HCT116 (cell line): ENCODE results near the gene DNAAF5. TPM values are rescaled to one million over a fixed set of nuclear protein-coding genes. Genes with fewer than 3 reads are reported as not detected.
"Not testable (repeated sequence)": the region's sequence is repeated elsewhere in the genome, so short reads cannot be mapped to it uniquely, and the experiment has no call there.

Experiments used
- ATAC-seq: fragments of 200-7000 bp; cut with Tn5 transposase; 2 replicates; pipeline ENCODE4 v1.9.1; 2020; ENCODE audit warnings: mild to moderate bottlenecking, moderate library complexity
- BruUV-seq: library from RNA; stranded (reverse); fragments of 400-500 nt; replicated peaks from 2 replicates; lab custom pipeline; 2021; lab: Mats Ljungman, UMichigan
- CTCF ChIA-PET: fragments of 300-600 bp; sonication (Branson Sonifier 250); formaldehyde crosslinking; loops from one replicate; lab custom pipeline; 2021; ENCODE audit warnings: antibody characterized with exemption; lab: Charles Lee
- POLR2A ChIA-PET: fragments of 300-600, 350-600 bp; sonication (Branson Sonifier 250); formaldehyde crosslinking; loops from one replicate; lab custom pipeline; 2021; ENCODE audit warnings: antibody characterized with exemption; lab: Charles Lee
- RAD21 ChIA-PET, 2 experiments: fragments of 300-600 bp; sonication (Branson Sonifier 250); formaldehyde crosslinking; loops; one replicate each; lab custom pipeline; 2023; ENCODE audit warnings: low total read pairs in 2 of 2; ENCODE audit not compliant: uncharacterized antibody in 2 of 2, unreplicated experiment in 2 of 2, low non-redundant PET in 1 of 2; lab: Charles Lee
- DNase-seq: peaks from one replicate; pipeline ENCODE4 v3.0.0-alpha.2; 2010; ENCODE audit warnings: low read depth, low spot score
- H2AFZ ChIP-seq: fragments of 200-600 bp; shearing (Covaris generic), sonication (generic); 2 replicates; pipeline ENCODE4 v1.6.1; 2017; ENCODE audit warnings: low read depth, mixed run types, mixed read lengths, antibody characterized with exemption, low read length; ENCODE audit not compliant: poor library complexity, severe bottlenecking
- H3K27ac ChIP-seq: 2 replicates; pipeline ENCODE4 v1.5.1; 2012; ENCODE audit warnings: low read depth, low read length
- H3K27me3 ChIP-seq: fragments of 200-600 bp; sonication (generic); 2 replicates; pipeline ENCODE4 v1.6.1; 2016; ENCODE audit warnings: mixed run types, low read length, mixed read lengths; ENCODE audit not compliant: insufficient read depth
- H3K36me3 ChIP-seq, 2 experiments: fragments of 200-500 bp in 1 of 2; fragments of 200-600 bp in 1 of 2; sonication (Bioruptor generic) in 1 of 2; sonication (generic) in 1 of 2; 2 replicates each; pipeline versions ENCODE4 v1.5.1 to v1.6.1; 2014 to 2016; ENCODE audit warnings: low read length in 2 of 2, inconsistent platforms in 1 of 2, mixed read lengths in 1 of 2, mixed run types in 1 of 2; ENCODE audit not compliant: insufficient read depth in 2 of 2, control insufficient read depth in 1 of 2
- H3K4me1 ChIP-seq, 2 experiments: fragments of 200-600 bp in 1 of 2; sonication (generic) in 1 of 2; 2 replicates each; pipeline versions ENCODE4 v1.5.1 to v1.6.1; 2012 to 2017; ENCODE audit warnings: low read length in 2 of 2, inconsistent platforms in 1 of 2, mild to moderate bottlenecking in 1 of 2, mixed read lengths in 1 of 2, mixed run types in 1 of 2, moderate library complexity in 1 of 2; ENCODE audit not compliant: insufficient read depth in 2 of 2, control insufficient read depth in 1 of 2
- H3K4me2 ChIP-seq: fragments of 200-600 bp; sonication (generic); 2 replicates; pipeline ENCODE4 v1.6.1; 2017; ENCODE audit warnings: mixed run types, low read length, mixed read lengths
- H3K4me3 ChIP-seq, 2 experiments: fragments of 200-600 bp in 1 of 2; sonication (generic) in 1 of 2; replicated peaks in 1 of 2; 2 replicates each; pipeline ENCODE4 v1.5.1; 2011 to 2016; ENCODE audit warnings: low read length in 2 of 2, control low read depth in 1 of 2, low read depth in 1 of 2, mild to moderate bottlenecking in 1 of 2, mixed read lengths in 1 of 2, mixed run types in 1 of 2
- H3K79me2 ChIP-seq: fragments of 200-600 bp; sonication (generic); 2 replicates; pipeline ENCODE4 v1.6.1; 2017; ENCODE audit warnings: mild to moderate bottlenecking, mixed run types, low read length, moderate library complexity, mixed read lengths; ENCODE audit not compliant: insufficient read depth
- H3K9ac ChIP-seq: fragments of 200-600 bp; sonication (generic); 2 replicates; pipeline ENCODE4 v1.6.1; 2016; ENCODE audit warnings: low read length, mixed read lengths
- H3K9me2 ChIP-seq: fragments of 200-600 bp; sonication (generic), shearing (Covaris generic); 2 replicates; pipeline ENCODE4 v1.6.1; 2017; ENCODE audit warnings: mixed run types, mild to moderate bottlenecking, moderate library complexity; ENCODE audit not compliant: insufficient read depth
- H3K9me3 ChIP-seq, 2 experiments: fragments of 200-500 bp in 1 of 2; fragments of 200-600 bp in 1 of 2; sonication (Bioruptor generic) in 1 of 2; sonication (generic) in 1 of 2; 2 replicates each; pipeline ENCODE4 v1.6.1; 2014 to 2017; ENCODE audit warnings: low read length in 2 of 2, mixed read lengths in 2 of 2, inconsistent platforms in 1 of 2, low read depth in 1 of 2, mild to moderate bottlenecking in 1 of 2, mixed run types in 1 of 2, moderate library complexity in 1 of 2; ENCODE audit not compliant: control insufficient read depth in 1 of 2, insufficient read depth in 1 of 2
- H4K20me1 ChIP-seq: fragments of 200-600 bp; sonication (generic), shearing (Covaris generic); 2 replicates; pipeline ENCODE4 v1.6.1; 2017; ENCODE audit warnings: mixed run types, mild to moderate bottlenecking, moderate library complexity; ENCODE audit not compliant: insufficient read depth
- CBX3 ChIP-seq: IDR thresholded peaks from 2 replicates; pipeline ENCODE4 v1.6.1; 2012; ENCODE audit warnings: low read depth
- CEBPB ChIP-seq: IDR thresholded peaks from 2 replicates; pipeline ENCODE4 v1.6.1; 2012; ENCODE audit warnings: low read depth
- EZH2phosphoT487 ChIP-seq: fragments of 200-600 bp; IDR thresholded peaks from 2 replicates; pipeline ENCODE4 v1.6.1; 2018; ENCODE audit warnings: antibody characterized with exemption, borderline replicate concordance
- POLR2A ChIP-seq: IDR thresholded peaks from 2 replicates; pipeline ENCODE4 v1.7.0; 2011; ENCODE audit warnings: borderline replicate concordance; ENCODE audit not compliant: insufficient read depth, insufficient read length; ENCODE audit errors: extremely low read depth
- POLR2AphosphoS5 ChIP-seq: IDR thresholded peaks from 2 replicates; pipeline ENCODE4 v1.6.1; 2011; ENCODE audit warnings: mild to moderate bottlenecking, low read depth, low read length, moderate library complexity
- SIN3A ChIP-seq: IDR thresholded peaks from 2 replicates; pipeline ENCODE4 v1.6.1; 2012; ENCODE audit warnings: low read depth
- SP1 ChIP-seq: IDR thresholded peaks from 2 replicates; pipeline ENCODE4 v1.6.1; 2012; ENCODE audit warnings: low read depth
- SRF ChIP-seq: IDR thresholded peaks from 2 replicates; pipeline ENCODE4 v1.6.1; 2012; ENCODE audit warnings: low read depth
- TCF7L2 ChIP-seq: IDR thresholded peaks from 2 replicates; pipeline ENCODE4 v1.7.0; 2011; ENCODE audit warnings: borderline replicate concordance, inconsistent platforms; ENCODE audit not compliant: insufficient read depth, insufficient read length; ENCODE audit errors: extremely low read depth
- ZNF274 ChIP-seq: fragments of 200-500 bp; sonication (Bioruptor generic); IDR thresholded peaks from 2 replicates; pipeline ENCODE4 v1.6.1; 2014; ENCODE audit warnings: mild to moderate bottlenecking, low read depth, low read length, inconsistent platforms
- intact Hi-C: fragments of 100-400 bp; cut with micrococcal nuclease; formaldehyde crosslinking; loops from 2 replicates; pipeline ENCODE4 v1.10.0; 2022
- total RNA-seq: library from RNA; stranded (reverse); gene quantifications from one replicate; pipeline ENCODE4 v1.2.1, GENCODE V29; 2021; ENCODE audit not compliant: unreplicated experiment

Gene DNAAF5
- total RNA-seq, 1 experiment from 2014 or later: 69.4 TPM

DNA sequence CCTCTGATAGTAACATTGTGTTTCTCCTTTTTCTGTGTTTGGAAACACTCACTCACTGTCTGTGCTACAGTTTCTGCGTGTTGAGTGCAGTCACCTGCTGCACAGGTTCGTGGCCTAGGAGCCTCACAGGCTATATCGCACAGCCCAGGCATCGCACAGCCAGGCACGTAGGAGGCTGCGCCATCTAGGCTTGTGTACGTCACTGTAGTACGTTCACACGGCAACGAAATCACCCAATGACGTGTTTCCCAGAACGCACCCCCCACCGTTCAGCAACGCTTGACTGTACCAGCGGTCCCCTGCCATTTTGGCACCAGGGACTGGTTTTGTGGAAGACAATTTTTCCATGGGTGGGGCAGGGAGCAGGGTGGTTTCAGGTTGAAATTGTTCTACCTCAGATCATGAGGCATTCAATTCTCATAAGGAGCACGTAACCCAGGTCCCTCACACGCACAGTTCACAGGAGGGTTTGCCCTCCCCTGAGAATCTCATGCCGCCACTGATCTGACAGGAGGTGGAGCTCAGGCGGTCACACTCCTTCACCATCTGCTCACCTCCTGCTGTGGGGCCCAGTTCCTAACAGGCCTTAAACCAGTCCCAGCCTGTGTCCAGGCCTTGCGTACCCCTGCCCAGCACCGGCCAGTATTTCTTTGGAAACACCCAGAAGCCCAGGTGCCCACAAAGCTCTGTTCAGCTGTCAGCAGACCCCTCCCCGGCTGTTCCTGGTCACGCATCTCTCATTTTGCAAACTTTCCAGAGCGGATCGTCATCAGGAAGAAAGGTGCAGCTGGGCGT, 23.8 kb downstream of the DNAAF5 start:
- Histone ChIP-seq H4K20me1 (no peaks in the 10 kb centered on the region), H3K27me3 (no peaks in the 10 kb centered on the region), H3K4me2 (no peak overlapping the region), H3K4me3 (no peak overlapping the region), H3K4me1 (no peaks in the 10 kb centered on the region), H3K27ac (no peak overlapping the region; the same call in 1 of the 2 replicates), H3K9ac (no peak overlapping the region), H3K9me3 (no peaks in the 10 kb centered on the region), H3K36me3 (peaks cover 6 to 23% of the 10 kb centered on the region in 2 experiments; a peak in 3 of 4 replicates), H3K9me2 (no peaks in the 10 kb centered on the region), H3K79me2 (peaks cover 57% of the 10 kb centered on the region), H2AFZ (no peak overlapping the region)
- DNase-seq (no peak), ATAC-seq (no peak)
- POLR2A ChIA-PET: no interaction called here
- no TSS peak for BruUV-seq
- TF ChIP-seq CEBPB: no peak
- TF ChIP-seq ZNF274: no peak
- no peak for TF ChIP-seq SP1
- TF ChIP-seq POLR2A: no peak
- intact Hi-C loops: no loop called here
- RAD21 ChIA-PET: no interaction called here
- CTCF ChIA-PET: no interaction called here

DNA sequence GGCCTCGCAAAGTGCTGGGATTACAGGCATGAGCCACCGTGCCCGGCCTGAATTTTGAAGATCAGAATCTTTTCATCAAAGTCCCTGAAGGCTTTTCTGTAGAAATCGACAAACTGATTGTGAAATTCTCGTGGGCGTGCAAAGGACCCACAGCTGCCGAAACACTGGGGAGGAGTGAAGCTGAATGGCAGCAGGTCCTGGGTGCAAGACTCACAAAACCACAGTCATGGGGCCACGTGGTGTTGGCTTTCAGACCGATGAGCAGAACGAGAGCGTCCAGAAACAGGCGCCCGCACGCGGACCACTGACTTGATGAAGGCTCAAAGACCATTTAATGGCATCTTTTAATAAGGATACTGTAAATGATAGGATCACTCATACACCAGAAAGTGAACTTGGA, 25.3 kb downstream of the DNAAF5 start:
- no peak for ATAC-seq
- POLR2A ChIA-PET: no interaction called here
- H3K36me3 ChIP-seq: peaks cover 8 to 21% of the 10 kb centered on the region in 2 experiments; a peak in 3 of 4 replicates
- TF ChIP-seq CBX3 (no peak), EZH2phosphoT487 (no peak), TCF7L2 (no peak), POLR2AphosphoS5 (no peak), SIN3A (no peak), SRF (no peak)
- TF ChIP-seq, all 23 proteins: peak for 0
- H3K4me3 ChIP-seq: no peak overlapping the region
- H3K27me3 ChIP-seq: no peaks in the 10 kb centered on the region
- H3K9ac ChIP-seq: no peak overlapping the region
- no peaks in the 10 kb centered on the region for H4K20me1 ChIP-seq
- no peak for DNase-seq
- ChIA-PET RAD21 (no interaction called here), CTCF (no interaction called here)
- BruUV-seq: no TSS peak
- H3K4me1 ChIP-seq: no peaks in the 10 kb centered on the region
- H3K4me2 ChIP-seq: no peak overlapping the region
- H3K27ac ChIP-seq: no peak overlapping the region
- no peaks in the 10 kb centered on the region for H3K9me2 ChIP-seq
- no peaks in the 10 kb centered on the region for H3K9me3 ChIP-seq
- intact Hi-C loops: no loop called here
- H3K79me2 ChIP-seq: peaks cover 46% of the 10 kb centered on the region
- no peak overlapping the region for H2AFZ ChIP-seq

DNA sequence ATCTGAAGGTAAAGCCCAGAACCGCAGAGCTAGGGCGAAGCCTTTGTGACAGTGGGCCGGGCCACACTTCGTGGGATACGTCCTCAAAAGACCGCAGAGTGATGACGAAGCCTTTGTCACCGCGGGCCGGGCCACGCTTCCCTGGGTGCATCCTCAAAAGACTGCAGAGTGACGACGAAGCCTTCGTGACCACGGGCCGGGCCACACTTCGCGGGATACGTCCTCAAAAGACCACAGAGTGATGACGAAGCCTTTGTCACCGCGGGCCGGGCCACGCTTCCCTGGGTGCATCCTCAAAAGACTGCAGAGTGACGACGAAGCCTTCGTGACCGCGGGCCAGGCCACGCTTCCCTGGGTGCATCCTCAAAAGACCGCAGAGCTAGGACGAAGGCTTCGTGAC, 25.8 kb downstream of the DNAAF5 start:
- H3K9me2 ChIP-seq, H3K27ac ChIP-seq, H2AFZ ChIP-seq, DNase-seq, H3K9me3 ChIP-seq, H4K20me1 ChIP-seq, BruUV-seq, POLR2A ChIA-PET, ATAC-seq, H3K4me3 ChIP-seq, H3K4me2 ChIP-seq, intact Hi-C loops, H3K4me1 ChIP-seq, H3K9ac ChIP-seq, H3K27me3 ChIP-seq, CTCF ChIA-PET: not testable (repeated sequence)
- RAD21 ChIA-PET: interaction anchor here in 1 of 2 experiments (0.6 kb wide), 1 partner anchor 118 kb away, joined by 3 read pairs; no protein-coding TSS in a partner anchor
- H3K36me3 ChIP-seq: peaks cover 9 to 23% of the 10 kb centered on the region in 2 experiments
- peaks cover 42% of the 10 kb centered on the region for H3K79me2 ChIP-seq
